ENCODE results near the gene TRMT6. TPM values are rescaled to one million over a fixed set of nuclear protein-coding genes. Genes with fewer than 3 reads are reported as not detected.

The TRMT6 gene
- total and polyA plus RNA-seq, 7 donors, result 6.0 to 12.7 (median 8.3) TPM

DNA sequence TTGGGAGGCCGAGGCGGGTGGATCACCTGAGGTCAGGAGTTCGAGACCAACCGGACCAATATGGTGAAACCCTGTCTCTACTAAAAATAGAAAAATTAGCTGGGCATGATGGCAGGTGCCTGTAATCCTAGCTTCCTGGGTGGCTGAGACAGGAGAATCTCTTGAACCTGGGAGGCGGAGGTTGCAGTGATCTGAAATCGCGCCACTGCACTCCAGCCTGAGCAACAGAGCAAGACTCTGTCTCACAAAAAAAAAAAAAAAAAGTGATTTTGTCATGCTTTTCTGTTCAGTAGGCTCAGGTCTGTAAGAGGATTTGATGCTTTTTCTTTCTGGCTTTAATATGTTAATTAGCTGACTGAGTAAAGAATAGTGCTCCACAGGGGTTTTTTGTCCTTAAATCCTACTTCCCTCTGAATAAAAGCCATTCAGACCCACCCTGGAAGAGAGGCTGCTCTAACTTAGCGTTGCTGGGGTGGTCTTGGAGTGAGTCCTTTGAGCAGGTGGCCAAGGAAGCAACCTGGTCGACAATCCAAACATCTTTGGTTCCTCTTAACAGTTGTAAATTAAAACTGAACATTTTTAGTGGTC lies 19.1 kb upstream of the TRMT6 start:
- no peaks in the 10 kb centered on the region for H3K27me3 ChIP-seq
- no peak for DNase-seq
- H3K36me3 ChIP-seq, result peaks cover 0 to 57% (median 0%) of the 10 kb centered on the region in 4 donors
- H3K4me3 ChIP-seq, result no peak overlapping the region
- no peak overlapping the region for H3K27ac ChIP-seq
- intact Hi-C loops (cut with DNase I), result no loop called here
- WGBS, 2 donors, result 91 to 92% methylated on average over 9 of the region's 9 CpGs
- no peaks in the 10 kb centered on the region for H3K9me3 ChIP-seq
- H3K4me1 ChIP-seq, result no peaks in the 10 kb centered on the region
- TF ChIP-seq EP300 (IDR thresholded peaks at IDR 0.05), result no peak
- TF ChIP-seq POLR2A (IDR thresholded peaks at IDR 0.05), result no peak
- TF ChIP-seq, protein P1, sequence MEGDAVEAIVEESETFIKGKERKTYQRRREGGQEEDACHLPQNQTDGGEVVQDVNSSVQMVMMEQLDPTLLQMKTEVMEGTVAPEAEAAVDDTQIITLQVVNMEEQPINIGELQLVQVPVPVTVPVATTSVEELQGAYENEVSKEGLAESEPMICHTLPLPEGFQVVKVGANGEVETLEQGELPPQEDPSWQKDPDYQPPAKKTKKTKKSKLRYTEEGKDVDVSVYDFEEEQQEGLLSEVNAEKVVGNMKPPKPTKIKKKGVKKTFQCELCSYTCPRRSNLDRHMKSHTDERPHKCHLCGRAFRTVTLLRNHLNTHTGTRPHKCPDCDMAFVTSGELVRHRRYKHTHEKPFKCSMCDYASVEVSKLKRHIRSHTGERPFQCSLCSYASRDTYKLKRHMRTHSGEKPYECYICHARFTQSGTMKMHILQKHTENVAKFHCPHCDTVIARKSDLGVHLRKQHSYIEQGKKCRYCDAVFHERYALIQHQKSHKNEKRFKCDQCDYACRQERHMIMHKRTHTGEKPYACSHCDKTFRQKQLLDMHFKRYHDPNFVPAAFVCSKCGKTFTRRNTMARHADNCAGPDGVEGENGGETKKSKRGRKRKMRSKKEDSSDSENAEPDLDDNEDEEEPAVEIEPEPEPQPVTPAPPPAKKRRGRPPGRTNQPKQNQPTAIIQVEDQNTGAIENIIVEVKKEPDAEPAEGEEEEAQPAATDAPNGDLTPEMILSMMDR (IDR thresholded peaks at IDR 0.05), result no peak
- TF ChIP-seq POLR2AphosphoS5 (IDR thresholded peaks at IDR 0.05), result no peak

DNA sequence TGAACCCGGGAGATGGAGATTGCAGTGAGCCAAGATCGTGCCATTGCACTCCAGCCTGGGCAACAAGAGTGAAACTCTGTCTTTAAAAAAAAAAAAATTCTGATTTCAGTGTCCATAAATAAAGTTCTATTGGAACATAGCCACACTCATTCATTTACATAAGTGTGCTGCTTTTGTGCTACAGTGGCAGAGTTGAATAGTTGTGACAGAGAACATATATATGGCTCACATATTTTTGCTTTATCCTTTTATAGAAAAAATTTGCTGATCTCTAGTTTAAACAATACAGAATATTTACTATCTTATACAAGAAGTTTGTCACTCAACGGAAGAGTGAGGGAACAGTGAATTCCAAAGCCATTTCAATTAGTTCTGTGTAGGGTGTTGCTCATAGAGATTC lies 18.1 kb upstream of the TRMT6 start:
- 96 to 97% methylated on average over 3 of the region's 3 CpGs for WGBS, 2 donors
- H3K36me3 ChIP-seq, result peaks cover 0 to 56% (median 0%) of the 10 kb centered on the region in 4 donors
- no peak overlapping the region for H3K27ac ChIP-seq
- H3K4me1 ChIP-seq, result no peaks in the 10 kb centered on the region
- no peaks in the 10 kb centered on the region for H3K27me3 ChIP-seq
- DNase-seq, result no peak
- no peak overlapping the region for H3K4me3 ChIP-seq
- no peaks in the 10 kb centered on the region for H3K9me3 ChIP-seq
- intact Hi-C loops (cut with DNase I), result no loop called here
- TF ChIP-seq, protein P1 (IDR thresholded peaks at IDR 0.05), result no peak
- TF ChIP-seq POLR2A (IDR thresholded peaks at IDR 0.05) (no peak), EP300 (IDR thresholded peaks at IDR 0.05) (no peak), POLR2AphosphoS5 (IDR thresholded peaks at IDR 0.05) (no peak)

DNA sequence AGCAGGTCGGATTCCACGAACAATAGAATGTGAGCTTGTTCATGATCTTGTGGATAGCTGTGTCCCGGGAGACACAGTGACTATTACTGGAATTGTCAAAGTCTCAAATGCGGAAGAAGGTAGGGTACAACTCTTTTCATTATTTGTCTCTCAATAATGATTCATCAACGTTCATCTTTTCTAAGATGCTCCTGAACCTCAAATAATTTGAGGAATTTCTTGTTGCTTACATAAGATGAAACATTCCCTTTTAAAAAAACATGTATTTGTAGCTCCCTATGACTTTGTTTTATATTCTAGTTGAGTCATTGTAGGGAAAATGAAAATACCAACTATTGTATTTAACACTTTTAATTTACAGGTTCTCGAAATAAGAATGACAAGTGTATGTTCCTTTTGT lies 17.1 kb upstream of the TRMT6 start:
- no peak overlapping the region for H3K27ac ChIP-seq
- TF ChIP-seq POLR2AphosphoS5 (IDR thresholded peaks at IDR 0.05), result no peak
- no peak for TF ChIP-seq EP300 (IDR thresholded peaks at IDR 0.05)
- TF ChIP-seq POLR2A (IDR thresholded peaks at IDR 0.05), result no peak
- TF ChIP-seq, protein P1 (IDR thresholded peaks at IDR 0.05), result no peak
- H3K4me3 ChIP-seq, result no peak overlapping the region
- H3K27me3 ChIP-seq, result no peaks in the 10 kb centered on the region
- no peaks in the 10 kb centered on the region for H3K4me1 ChIP-seq
- H3K36me3 ChIP-seq, result peaks cover 0 to 51% (median 0%) of the 10 kb centered on the region in 4 donors
- WGBS, 2 donors, result 95 to 97% methylated on average over 6 of the region's 6 CpGs
- intact Hi-C loops (cut with DNase I), result no loop called here
- DNase-seq, result no peak
- no peaks in the 10 kb centered on the region for H3K9me3 ChIP-seq

DNA sequence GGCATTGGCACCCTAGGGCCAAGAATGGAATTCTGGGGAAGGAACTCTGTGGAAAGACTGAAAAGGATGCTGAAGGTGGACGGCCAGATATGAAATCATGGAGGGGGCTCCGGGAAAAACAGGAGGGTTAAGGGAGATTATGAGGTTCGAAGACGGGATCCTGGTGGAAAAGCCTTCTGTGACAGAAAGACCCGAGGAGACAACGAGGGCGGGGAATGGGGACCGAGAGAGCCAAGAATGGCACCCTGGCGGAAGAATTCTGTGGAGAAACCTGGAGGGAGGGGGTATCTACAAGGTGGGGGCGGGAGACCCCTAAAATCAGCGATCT lies 426 bp downstream of the TRMT6 start:
- 0 to 1% methylated on average over 11 of the region's 11 CpGs for WGBS, 2 donors
- Histone ChIP-seq H3K27me3 (no peaks in the 10 kb centered on the region), H3K4me1 (peaks cover 0 to 25% (median 20%) of the 10 kb centered on the region in 4 donors), H3K9me3 (no peaks in the 10 kb centered on the region), H3K27ac (peak overlapping the region; percentile 73 to 85 (median 80)), H3K36me3 (peaks cover 0 to 43% (median 11%) of the 10 kb centered on the region in 4 donors), H3K4me3 (peak overlapping the region; percentile 49 to 77 (median 60))
- no peak for DNase-seq
- TF ChIP-seq, protein P1 (IDR thresholded peaks at IDR 0.05), result no peak
- no peak for TF ChIP-seq POLR2AphosphoS5 (IDR thresholded peaks at IDR 0.05)
- no peak for TF ChIP-seq POLR2A (IDR thresholded peaks at IDR 0.05)
- TF ChIP-seq EP300 (IDR thresholded peaks at IDR 0.05), result no peak
- intact Hi-C loops (cut with DNase I), result loop anchor here (5.0 kb wide), 1 partner anchor 423 kb away; no protein-coding TSS in a partner anchor

DNA sequence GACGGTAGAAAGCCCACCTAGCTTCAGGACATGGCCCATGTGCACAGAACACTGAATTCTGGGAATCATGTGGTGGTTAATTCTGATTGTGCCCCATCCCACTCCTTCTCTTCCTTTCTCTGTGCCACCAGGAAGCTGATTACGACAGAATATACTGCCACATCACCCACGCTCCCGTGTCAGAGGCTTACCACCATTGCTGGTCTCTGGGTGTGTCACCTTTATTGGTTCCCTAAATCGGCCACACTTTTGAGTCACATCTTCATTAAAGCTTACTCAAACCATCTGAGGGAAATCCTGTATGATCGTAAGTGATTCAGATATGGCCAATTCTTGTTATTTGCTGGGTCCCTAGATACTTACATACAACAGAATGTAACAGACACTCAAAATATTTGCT lies 3.1 kb downstream of the TRMT6 start:
- H3K27me3 ChIP-seq, result no peaks in the 10 kb centered on the region
- DNase-seq, result no peak
- peaks cover 0 to 25% (median 20%) of the 10 kb centered on the region in 4 donors for H3K4me1 ChIP-seq
- no peaks in the 10 kb centered on the region for H3K9me3 ChIP-seq
- no peak for TF ChIP-seq EP300 (IDR thresholded peaks at IDR 0.05)
- TF ChIP-seq, protein P1 (IDR thresholded peaks at IDR 0.05), result no peak
- no peak for TF ChIP-seq POLR2AphosphoS5 (IDR thresholded peaks at IDR 0.05)
- no peak for TF ChIP-seq POLR2A (IDR thresholded peaks at IDR 0.05)
- WGBS, 2 donors, result 80 to 81% methylated on average over 6 of the region's 6 CpGs
- intact Hi-C loops (cut with DNase I), result no loop called here
- H3K27ac ChIP-seq, result no peak overlapping the region
- no peak overlapping the region for H3K4me3 ChIP-seq
- peaks cover 0 to 49% (median 24%) of the 10 kb centered on the region in 4 donors for H3K36me3 ChIP-seq

All from sigmoid colon (tissue), 7 donors.